HG02623 (cell line): ENCODE data around the gene TRNP1.
"Not testable (repeated sequence)": the region's sequence is repeated elsewhere in the genome, so short reads cannot be mapped to it uniquely, and the experiment has no call there.

Experiments used
- ATAC-seq: cut with Tn5 transposase; IDR thresholded peaks from one replicate; pipeline ENCODE4 v1.9.1; 2021; ENCODE audit warnings: moderate library complexity; ENCODE audit not compliant: unreplicated experiment

Gene TRNP1

DNA sequence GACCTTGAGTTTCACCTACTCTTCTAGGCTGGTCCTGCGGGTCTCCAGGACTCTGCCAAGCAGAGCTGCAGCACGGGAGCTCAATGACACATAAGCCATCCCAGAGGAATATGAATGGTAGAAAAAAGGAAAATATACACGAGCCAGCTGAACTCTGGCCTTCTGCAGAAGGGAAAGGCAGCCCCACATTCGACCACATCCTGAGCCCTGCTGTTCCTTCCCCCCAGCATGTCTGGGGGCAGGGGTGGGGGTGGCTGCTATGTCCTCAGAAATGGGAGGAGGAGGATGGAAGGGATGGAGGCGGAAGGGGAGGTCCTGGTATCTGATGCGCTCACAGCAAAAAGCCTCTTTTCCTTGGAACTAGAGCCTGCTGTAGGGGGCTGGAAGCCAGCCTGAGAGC lies 21.1 kb upstream of the TRNP1 start:
- ATAC-seq, result no peak

DNA sequence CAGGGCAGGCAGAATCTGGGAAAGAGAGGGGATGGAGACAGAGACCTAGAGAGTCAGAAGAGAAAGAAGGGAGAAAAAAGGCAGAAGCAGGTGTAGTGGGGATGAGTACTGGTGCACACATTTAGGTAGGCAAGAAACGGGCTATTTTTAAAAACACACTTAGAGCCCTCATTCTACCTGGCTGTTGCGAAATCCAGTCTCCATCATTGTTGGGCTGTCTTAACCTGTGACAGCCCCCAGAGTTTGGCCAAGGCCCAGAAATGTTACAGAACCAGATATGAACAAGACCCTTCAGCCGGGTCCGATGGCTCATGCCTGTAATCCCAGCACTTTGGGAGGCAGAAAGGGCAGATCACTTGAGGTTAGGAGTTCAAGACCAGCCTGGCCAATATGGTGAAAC lies 20.7 kb upstream of the TRNP1 start:
- ATAC-seq, result no peak

DNA sequence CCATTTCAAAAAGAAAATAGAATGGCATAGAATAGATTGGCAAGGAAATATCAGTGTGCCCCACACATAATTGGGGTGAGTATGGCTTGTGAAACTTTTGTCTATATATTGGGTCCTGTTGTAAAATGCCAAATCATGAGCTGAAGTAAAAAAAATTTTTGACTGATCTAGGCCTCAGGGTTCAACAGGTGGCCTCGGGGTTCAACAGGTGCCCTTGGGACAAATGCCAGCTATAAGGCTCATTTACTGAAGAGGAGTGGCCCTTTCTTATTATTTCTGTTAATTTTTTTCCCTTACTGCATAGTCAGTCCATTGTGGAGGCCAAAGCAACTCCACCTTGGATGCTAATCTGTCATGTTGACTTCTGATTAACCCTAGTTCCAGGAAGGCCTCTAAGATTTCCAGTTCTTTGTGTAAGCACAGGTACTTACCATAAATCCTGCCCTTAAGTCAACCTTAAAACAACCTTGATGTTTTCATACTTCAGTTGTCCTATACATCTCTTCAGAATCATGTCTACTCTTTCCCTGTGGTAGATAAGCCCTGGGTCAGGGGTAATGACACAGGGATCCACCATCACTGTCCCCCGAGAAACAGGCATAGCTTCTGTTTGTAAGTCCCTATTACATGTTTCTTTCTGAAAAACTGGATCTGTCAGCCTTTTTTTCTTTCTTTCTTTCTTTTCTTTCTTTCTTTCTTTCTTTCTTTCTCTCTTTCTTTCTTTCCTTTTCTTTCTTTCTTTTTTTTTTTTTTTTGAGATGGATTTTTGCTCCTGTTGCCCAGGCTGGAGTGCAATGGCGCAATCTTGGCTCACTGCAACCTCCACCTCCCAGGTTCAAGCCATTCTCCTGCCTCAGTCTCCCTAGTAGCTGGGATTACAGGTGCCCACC lies 16.6 kb upstream of the TRNP1 start:
- ATAC-seq, result no peak

DNA sequence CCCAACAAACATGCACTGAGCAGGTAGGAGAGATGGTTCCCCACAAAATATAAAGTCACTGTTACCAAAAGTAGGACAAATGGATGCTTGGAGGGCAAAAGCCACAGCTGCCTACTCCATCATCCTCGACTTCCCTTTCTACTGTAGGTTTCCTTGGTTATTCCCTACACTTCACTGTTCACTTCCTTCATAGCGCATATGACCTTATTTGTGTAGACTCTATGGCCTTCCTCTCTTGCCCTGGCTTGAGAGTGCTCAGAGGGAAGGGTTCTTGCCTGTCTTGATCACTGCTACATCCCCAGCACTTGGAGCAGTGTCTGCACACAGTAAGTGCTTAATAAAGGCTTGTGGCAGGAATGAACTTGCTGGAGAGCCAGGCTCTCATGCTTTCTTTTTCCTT lies 14.6 kb upstream of the TRNP1 start:
- ATAC-seq, result no peak

DNA sequence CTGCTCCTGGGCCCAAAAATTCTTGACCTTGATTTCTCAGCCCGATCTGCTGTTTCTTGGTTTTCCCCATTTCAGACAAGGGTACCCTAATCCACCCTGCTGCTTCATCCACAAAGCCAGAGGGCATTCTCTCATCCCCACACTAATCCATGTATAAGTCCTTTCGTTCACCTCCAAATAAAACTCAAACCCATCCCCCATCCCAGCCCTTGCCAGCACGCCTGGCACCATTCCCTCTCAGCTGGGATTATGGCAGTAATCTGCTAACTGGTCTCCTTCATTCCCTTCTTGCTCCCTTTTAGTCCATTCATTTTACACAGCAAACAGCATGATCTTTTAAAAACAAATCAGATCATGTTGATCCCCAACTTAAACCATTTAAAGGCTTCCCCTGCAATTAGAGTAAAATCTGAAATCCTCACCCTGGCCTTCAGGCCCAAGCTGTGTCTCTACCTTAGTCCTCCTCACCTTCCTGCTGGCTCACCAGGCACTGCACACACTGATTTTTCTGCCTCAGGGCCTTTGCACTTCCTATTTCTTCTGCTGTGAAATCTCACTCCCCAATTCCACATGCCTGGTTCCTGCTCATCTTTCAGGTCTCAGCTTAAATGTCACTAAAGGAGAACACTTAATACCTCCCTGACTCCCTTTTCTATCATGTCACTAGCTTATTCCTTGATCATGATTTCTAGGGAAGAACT lies 12.2 kb upstream of the TRNP1 start:
- ATAC-seq, result no peak

DNA sequence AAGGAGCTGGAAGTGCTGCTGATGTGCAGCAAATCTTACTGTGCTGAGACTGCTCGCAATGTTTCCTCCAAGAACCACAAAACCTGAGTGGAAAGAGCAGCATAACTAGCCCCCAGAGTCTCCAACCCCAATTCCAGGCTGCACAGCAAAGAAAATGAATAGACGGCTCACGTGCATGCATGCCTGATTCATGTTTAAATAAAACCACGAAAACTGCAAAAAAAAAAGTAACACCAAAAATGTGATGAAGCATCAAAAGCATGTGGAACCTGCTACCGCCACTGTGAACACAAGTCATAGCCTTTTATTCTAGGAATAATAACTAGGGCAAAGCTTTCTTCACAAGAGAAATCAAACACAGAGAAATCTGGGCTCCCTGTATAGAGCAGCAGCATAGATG lies 9.6 kb upstream of the TRNP1 start:
- ATAC-seq, result no peak

DNA sequence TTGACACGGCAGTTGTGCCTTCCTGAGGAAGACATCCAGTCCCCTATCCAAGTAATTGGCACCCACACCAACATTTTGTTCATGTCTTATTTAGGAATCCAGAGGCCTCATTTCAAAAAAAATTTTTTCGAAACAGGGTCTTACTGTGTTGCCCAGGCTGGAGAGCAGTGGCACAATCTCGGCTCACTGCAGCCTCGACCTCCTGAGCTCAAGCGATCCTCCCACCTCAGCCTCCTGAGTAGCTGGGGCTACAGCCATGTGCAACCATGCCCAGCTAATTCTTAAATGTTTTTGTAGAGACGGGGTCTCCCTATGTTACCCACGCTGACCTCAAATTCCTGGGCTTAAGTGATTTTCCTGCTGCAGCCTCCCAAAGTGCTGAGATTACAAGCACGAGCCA lies 9.2 kb upstream of the TRNP1 start:
- ATAC-seq, result no peak

DNA sequence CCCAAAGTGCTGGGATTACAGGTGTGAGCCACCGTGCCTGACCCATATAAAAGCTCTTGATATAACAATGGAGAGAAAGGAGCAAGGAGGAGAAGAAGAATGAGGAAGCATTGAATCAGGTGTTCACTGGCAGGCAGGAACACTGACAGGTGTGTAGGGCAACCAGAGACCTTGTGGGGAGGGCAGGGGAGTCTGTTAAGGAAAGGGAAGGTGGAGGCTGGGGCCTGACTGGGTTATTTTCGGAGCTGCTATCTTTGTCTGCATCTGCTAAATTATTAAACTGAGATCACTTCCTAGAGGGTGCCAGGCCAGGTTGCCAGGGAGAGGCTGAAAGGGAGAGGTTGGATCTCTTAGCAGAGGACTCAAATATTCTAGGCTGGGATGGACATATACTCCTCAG lies 6.8 kb upstream of the TRNP1 start:
- ATAC-seq, result no peak

DNA sequence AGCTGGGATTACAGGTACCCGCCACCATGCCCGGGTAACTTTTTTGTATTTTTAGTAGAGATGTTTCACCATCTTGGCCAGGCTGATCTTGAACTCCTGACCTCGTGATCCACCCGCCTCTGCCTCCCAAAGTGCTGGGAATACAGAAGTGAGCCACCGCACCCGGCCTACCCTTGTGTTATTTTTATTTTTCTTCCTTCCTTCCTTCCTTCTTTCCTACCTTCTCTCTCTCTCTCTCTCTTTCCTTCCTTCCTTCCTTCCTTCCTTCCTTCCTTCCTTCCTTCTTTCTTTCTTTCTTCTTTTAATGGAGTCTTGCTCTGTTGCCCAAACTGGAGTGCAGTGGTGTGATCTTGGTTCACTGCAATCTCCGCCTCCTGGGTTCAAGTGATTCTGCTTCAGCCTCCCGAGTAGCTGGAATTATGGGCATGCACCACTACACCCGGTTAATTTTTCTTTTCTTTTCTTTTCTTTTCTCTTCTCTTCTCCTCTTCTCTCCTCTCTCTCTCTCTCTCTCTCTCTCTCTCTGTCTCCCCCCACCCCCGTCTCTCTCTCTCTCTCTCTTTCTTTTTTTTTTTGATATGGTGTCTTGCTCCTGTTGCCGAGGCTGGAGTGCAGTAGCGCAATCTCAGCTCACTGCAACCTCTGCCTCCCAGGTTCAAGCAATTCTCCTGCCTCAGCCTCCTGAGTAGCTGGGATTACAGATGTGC lies 3.9 kb upstream of the TRNP1 start:
- not testable (repeated sequence) for ATAC-seq

DNA sequence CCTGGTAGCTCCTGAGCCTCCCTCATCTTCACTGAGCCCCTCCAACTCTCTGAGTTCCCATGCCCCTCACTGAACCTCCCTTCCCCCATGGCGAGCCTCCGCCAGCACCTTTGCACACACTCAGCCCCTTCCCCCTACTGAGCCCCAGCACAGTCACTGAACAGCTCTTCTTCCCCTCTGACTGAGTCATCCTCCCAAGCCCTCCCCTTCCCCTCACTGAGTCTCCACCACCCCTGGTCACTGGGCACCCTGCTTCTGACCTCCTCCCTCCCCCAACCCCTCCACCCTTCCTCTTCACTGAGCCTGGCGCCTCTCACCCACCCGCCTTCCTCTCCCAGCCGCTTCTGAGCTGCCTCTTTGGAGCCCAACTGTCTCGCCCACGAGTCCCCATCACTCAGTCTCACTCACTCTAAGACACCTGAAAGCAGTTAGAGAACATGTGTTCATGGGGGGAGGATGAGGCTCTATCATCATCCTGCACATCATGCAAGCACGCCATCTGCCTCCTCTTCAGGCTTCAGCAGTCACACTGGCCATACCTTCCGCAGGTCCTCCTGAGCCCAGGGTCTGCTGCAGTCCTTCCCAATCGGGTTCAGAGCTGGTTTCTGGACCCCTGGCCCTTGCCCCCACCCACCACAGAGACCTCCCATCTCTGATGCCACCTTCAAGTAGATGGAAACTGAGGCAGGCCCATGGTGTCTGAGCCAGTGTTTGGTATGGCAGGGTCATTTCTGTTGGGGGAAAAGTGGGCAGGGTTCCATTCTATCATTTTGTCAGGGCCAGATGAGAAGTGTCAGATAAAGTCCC lies 2.0 kb upstream of the TRNP1 start:
- no peak for ATAC-seq

DNA sequence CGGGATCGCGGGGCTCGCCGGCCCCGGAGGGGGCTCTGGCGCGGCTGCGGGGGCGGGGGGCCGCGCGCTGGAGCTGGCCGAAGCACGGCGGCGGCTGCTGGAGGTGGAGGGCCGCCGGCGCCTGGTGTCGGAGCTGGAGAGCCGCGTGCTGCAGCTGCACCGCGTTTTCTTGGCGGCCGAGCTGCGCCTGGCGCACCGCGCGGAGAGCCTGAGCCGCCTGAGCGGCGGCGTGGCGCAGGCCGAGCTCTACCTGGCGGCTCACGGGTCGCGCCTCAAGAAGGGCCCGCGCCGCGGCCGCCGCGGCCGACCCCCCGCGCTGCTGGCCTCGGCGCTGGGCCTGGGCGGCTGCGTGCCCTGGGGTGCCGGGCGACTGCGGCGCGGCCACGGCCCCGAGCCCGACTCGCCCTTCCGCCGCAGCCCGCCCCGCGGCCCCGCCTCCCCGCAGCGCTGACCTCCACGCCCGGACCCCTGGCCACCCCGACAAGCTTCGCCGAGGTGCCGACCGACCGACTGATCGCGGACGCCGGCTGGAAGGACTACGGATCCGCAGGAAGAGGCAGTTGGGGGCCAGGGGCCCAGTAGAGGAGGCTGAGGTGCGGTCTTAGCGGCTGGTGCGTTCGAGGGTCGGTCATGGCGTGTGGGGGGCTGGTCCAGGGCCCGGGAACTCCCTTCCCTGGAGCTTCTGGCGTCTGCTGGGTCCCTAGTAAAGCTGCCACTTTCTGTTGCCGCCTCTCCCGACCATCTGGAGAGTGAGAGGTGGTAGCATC lies 711 bp downstream of the TRNP1 start:
- no peak for ATAC-seq

DNA sequence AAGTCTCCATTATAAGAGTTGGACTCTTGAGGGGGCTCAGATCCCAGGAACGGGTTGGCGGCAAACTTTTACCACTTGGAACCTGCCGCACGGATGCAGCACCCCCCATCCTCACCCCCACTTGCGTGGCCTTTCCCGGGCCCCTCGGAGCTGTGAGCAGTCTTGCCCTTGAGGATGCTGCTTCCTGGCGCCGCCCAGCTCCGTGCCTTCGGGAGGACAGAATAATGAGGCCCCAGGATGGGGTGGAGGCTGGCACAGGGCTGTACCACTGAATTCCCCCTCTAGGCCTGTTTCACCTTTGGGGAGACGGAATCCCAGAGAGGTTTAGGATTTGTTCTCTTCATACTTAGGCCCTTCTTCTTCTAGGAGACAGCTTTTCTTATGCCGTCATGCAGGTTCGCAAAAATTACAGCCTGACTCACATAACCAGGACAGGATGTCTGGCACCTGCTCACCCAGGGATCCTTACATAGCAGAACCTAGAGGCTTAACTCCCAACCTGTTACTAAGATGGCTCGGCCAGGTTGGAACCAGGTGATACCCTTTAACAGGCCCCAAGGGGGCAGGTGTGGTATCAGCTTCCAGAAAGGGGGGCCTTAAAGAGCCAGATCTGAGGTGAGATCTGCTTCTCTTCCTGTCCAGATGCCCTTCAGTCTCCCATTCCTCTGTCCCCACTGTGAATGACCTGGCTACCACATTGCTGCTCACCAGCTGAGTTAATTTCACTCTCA lies 1.5 kb downstream of the TRNP1 start:
- ATAC-seq, result no peak

DNA sequence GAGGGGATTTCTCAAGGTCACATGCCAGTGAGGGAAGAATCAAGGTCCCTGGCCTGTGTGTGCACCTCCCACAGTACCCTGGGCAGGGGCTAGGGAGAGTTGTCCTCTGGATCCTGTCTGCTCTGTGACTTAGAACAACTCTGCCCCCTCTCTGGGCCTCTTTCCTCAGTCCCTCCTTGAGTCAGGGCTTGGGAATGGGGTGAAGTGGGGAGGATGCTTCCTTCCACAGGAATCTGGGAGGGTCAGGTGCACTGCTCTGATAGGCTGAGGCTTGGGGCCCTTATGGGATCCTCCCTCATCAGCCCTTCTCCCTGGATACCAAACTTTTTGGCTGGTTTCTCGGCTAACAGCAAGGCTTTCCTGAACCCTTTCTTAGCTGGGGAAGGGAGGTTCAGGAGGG lies 2.5 kb downstream of the TRNP1 start:
- ATAC-seq, result no peak

DNA sequence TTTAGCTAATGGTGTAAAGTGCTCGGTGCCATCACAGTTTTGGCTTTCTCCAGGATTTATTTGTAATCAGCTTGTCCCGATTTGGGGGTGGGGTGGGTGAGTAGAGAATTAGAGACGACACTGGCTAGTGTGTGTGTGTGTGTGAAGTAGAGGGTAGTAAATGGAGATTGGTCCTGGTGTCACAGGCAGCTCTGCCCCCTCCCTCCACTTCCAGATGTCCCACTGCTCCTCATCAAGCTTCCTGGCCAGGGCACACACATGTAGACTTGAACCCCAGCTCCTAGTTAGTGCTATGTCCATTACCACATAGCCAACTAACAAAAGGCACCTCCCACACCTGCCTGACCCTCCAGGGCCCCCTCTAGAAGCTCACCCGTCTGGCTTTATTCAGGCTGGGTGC lies 3.2 kb downstream of the TRNP1 start:
- ATAC-seq, result no peak

DNA sequence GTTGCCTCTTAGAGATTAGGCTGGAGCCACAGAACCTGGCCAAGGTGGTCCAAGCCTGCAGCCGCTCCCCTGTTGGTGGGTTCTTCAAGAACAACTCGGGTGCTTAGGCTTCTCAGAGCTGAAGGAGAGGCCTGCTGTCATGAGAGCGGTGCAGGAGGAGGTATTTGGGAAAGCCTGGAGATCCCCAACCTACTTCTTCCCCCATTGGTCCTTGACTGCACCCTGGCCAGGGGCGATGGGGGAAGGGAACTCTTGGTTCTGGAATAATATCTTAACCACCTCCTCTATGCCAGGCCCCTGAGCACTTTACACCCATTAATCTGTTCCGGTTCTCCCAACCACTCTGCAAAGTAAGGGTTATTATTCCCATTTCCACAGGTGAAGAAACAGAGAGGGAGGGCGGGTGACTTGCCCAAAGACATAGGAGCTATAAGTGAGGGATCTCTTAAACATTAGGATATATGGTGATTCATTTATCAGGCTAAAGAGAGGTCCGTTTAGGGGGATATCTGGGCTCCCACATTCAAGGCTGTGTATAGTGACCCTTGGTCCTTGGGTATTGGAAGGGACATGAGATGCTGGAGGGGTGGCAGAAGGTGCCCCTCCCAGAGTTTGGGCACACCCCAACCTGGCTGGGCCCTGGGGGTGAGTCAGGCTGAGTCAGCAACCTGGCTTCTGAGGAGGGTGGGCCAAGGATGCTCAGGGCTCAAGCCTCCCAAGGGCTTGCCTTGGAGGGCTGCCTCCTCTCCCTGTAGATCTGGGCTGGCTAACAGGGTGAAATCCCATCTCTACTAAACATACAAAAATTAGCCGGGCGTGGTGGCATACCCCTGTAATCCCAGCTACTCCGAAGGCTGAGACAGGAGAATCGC lies 5.2 kb downstream of the TRNP1 start:
- no peak for ATAC-seq

DNA sequence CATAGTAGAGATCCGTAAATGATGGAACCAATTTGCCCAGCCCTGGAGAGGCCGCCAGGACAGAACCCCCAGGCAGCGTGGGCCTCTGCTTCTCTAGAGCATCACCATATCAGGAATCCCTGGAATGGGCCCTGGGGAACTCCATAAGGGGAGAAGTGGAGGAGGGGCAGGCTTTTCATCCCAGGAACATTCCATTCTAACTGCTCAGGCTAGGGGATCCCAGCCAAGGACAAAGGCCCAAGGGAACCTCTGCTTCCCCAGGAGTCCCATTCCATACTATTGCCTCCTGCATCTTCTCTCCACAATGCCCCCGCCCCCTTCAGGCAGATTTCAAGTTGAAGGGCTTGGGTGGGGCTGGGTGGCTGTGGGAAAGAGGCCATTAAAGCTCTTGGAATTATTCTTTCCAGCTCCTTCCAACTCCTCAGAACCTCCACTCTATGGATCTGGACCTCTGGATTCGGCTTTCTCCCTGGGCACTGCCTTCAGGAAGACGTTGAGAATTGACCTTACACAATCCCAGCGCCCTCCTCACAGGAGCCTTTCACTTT lies 6.0 kb downstream of the TRNP1 start:
- no peak for ATAC-seq

DNA sequence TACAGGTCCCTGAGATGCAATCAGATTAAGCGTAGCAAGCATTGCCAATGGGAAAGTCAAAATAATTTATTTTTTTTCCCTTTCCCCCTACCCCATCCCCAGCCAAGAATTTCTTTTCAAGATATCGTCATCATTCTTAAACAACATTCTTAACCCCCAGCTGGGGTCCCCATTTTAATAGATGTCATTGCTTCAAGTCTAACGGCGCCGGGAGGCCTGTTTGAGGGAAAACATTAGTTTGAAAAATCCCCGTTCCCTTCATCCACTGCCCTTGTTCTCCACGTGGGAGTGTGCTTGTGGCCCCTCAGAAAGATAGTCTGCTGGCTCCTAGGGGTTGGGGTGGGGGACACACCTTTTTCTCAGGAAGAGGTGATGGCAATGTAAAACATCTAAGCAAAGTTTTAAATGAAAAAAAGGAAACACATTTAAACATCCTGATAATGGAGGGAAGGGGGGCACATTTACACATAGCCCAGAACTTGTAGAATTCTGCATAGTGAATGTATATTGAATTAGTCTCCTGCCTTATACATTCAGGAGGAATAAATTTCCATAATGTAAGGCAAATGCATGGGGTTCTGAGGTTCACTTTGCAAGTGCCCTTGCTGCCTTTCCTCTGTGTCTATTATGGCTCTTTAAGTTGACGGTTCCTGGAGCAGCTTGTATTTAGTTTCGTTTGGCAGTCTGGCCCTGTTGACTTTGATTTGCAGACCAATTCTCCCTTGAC lies 6.8 kb downstream of the TRNP1 start:
- ATAC-seq, result no peak
